ENCODE results near the gene KLHL8.
A peak's percentile ranks its signal among the peaks of the same experiment; 100 is the strongest.
"Not testable (repeated sequence)": the region's sequence is repeated elsewhere in the genome, so short reads cannot be mapped to it uniquely, and the experiment has no call there.

KLHL8 gene

GRCh38 chr4:87150498-87151261 lies 69.7 kb downstream of the KLHL8 start:
- TF ChIP-seq CTCF (IDR thresholded peaks at IDR 0.05; ENCODE audit: insufficient read depth, low read length) (peak; percentile 86), SPI1 (IDR thresholded peaks at IDR 0.05; ENCODE audit: borderline replicate concordance, low read depth) (no peak), REST (IDR thresholded peaks at IDR 0.05; ENCODE audit: insufficient replicate concordance, low read depth) (no peak), POLR2AphosphoS5 (IDR thresholded peaks at IDR 0.05; ENCODE audit: low read depth) (no peak)
- Histone ChIP-seq H3K4me3 (replicated peaks; ENCODE audit: insufficient read depth, low read length) (no peak overlapping the region), H3K27me3 (ENCODE audit: insufficient read depth, poor library complexity, severe bottlenecking) (no peaks in the 10 kb centered on the region), H3K27ac (replicated peaks) (no peak overlapping the region)
- peak; percentile 34 to 69 for DNase-seq (ENCODE audit: low read depth in 1 of 2, low spot score in 1 of 2)

- no peak for DNase-seq (ENCODE audit: low read depth in 1 of 2, low spot score in 1 of 2)
- Histone ChIP-seq H3K27me3 (ENCODE audit: insufficient read depth, poor library complexity, severe bottlenecking) (no peaks in the 10 kb centered on the region), H3K27ac (replicated peaks) (no peak overlapping the region), H3K4me3 (replicated peaks; ENCODE audit: insufficient read depth, low read length) (no peak overlapping the region)
- no peak for TF ChIP-seq GABPA (IDR thresholded peaks at IDR 0.05; ENCODE audit: low read depth)
- TF ChIP-seq CTCF (IDR thresholded peaks at IDR 0.05; ENCODE audit: insufficient read depth, low read length) = no peak
- no peak for TF ChIP-seq SPI1 (IDR thresholded peaks at IDR 0.05; ENCODE audit: borderline replicate concordance, low read depth)
- TF ChIP-seq POLR2AphosphoS5 (IDR thresholded peaks at IDR 0.05; ENCODE audit: low read depth) = no peak
- no peak for TF ChIP-seq REST (IDR thresholded peaks at IDR 0.05; ENCODE audit: insufficient replicate concordance, low read depth)
Measured at GRCh38 chr4:87147116-87147515, 73.3 kb downstream of the KLHL8 start.

GRCh38 chr4:87145934-87146333 lies 74.5 kb downstream of the KLHL8 start:
- H3K27me3 ChIP-seq (ENCODE audit: insufficient read depth, poor library complexity, severe bottlenecking); H3K27ac ChIP-seq (replicated peaks); DNase-seq (ENCODE audit: low read depth in 1 of 2, low spot score in 1 of 2); H3K4me3 ChIP-seq (replicated peaks; ENCODE audit: insufficient read depth, low read length): not testable (repeated sequence)

GRCh38 chr4:87144356-87144755 lies 76.1 kb downstream of the KLHL8 start:
- peak in 1 of 2 experiments; percentile 13 for DNase-seq (ENCODE audit: low read depth in 1 of 2, low spot score in 1 of 2)
- Histone ChIP-seq H3K4me3 (replicated peaks; ENCODE audit: insufficient read depth, low read length) (no peak overlapping the region), H3K27ac (replicated peaks) (no peak overlapping the region), H3K27me3 (ENCODE audit: insufficient read depth, poor library complexity, severe bottlenecking) (no peaks in the 10 kb centered on the region)
- TF ChIP-seq SPI1 (IDR thresholded peaks at IDR 0.05; ENCODE audit: borderline replicate concordance, low read depth) (no peak), POLR2AphosphoS5 (IDR thresholded peaks at IDR 0.05; ENCODE audit: low read depth) (no peak), GABPA (IDR thresholded peaks at IDR 0.05; ENCODE audit: low read depth) (no peak), REST (IDR thresholded peaks at IDR 0.05; ENCODE audit: insufficient replicate concordance, low read depth) (no peak), CTCF (IDR thresholded peaks at IDR 0.05; ENCODE audit: insufficient read depth, low read length) (no peak)

All from HL-60 (cell line).